ENCODE measurements around the gene SLMAP.
"Not testable (repeated sequence)": the region's sequence is repeated elsewhere in the genome, so short reads cannot be mapped to it uniquely, and the experiment has no call there.

SLMAP gene

GRCh38 chr3:57805674-57806073 lies 49.6 kb downstream of the SLMAP start:
- Histone ChIP-seq H4K12ac (ENCODE audit: low read depth, low read length) (no peak overlapping the region), H3K18ac (ENCODE audit: low read length) (no peak overlapping the region), H4K8ac (ENCODE audit: low read depth, low read length) (no peak overlapping the region), H4K91ac (ENCODE audit: low read depth, low read length) (no peak overlapping the region), H3K9me3 (ENCODE audit: insufficient read depth, low read depth, low read length) (no peaks in the 10 kb centered on the region), H3K9ac (ENCODE audit: low read length) (no peak overlapping the region), H3K36me3 (ENCODE audit: control insufficient read depth in 1 of 2, insufficient read depth in 2 of 2, low read length in 2 of 2) (no peaks in the 10 kb centered on the region), H3K27ac (ENCODE audit: low read depth, low read length) (no peak overlapping the region), H3K79me1 (ENCODE audit: low read length) (no peaks in the 10 kb centered on the region), H3K4me1 (ENCODE audit: control insufficient read depth in 1 of 2, insufficient read depth in 2 of 2, low read length in 2 of 2) (no peaks in the 10 kb centered on the region), H2AK5ac (ENCODE audit: low read length) (no peak overlapping the region), H3K23ac (ENCODE audit: low read length) (no peak overlapping the region), H3K4me2 (ENCODE audit: low read length) (no peak overlapping the region), H2AFZ (ENCODE audit: insufficient read depth, low read length, poor library complexity) (no peak overlapping the region), H3K4me3 (ENCODE audit: low read depth, low read length) (no peak overlapping the region), H3K79me2 (ENCODE audit: control insufficient read depth, insufficient read depth, low read length, poor library complexity) (no peaks in the 10 kb centered on the region), H3K4ac (ENCODE audit: low read depth, low read length) (no peak overlapping the region), H3K27me3 (ENCODE audit: insufficient read depth, low read length) (no peaks in the 10 kb centered on the region), H2BK5ac (ENCODE audit: low read depth, low read length, poor library complexity) (no peak overlapping the region), H2BK12ac (ENCODE audit: low read length) (no peak overlapping the region), H3K14ac (ENCODE audit: low read length) (no peak overlapping the region), H2BK120ac (ENCODE audit: insufficient read depth, low read length, poor library complexity) (no peak overlapping the region)
- peak; percentile 4 to 49 for DNase-seq
- WGBS (ENCODE audit: extremely low coverage, insufficient coverage, insufficient read length) = no CpG with 5 or more reads among the region's 1 CpG

- H2BK5ac ChIP-seq (ENCODE audit: low read depth, low read length, poor library complexity) = not testable (repeated sequence)
- no CpG with 5 or more reads among the region's 5 CpGs for WGBS (ENCODE audit: extremely low coverage, insufficient coverage, insufficient read length)
Measured at GRCh38 chr3:57806195-57806594, 50.1 kb downstream of the SLMAP start.

GRCh38 chr3:57808961-57809608 lies 53.0 kb downstream of the SLMAP start:
- Histone ChIP-seq H4K8ac (ENCODE audit: low read depth, low read length) (no peak overlapping the region), H3K9ac (ENCODE audit: low read length) (no peak overlapping the region), H3K79me2 (ENCODE audit: control insufficient read depth, insufficient read depth, low read length, poor library complexity) (no peaks in the 10 kb centered on the region), H3K36me3 (ENCODE audit: control insufficient read depth in 1 of 2, insufficient read depth in 2 of 2, low read length in 2 of 2) (no peaks in the 10 kb centered on the region), H4K12ac (ENCODE audit: low read depth, low read length) (no peak overlapping the region), H3K23ac (ENCODE audit: low read length) (no peak overlapping the region), H4K91ac (ENCODE audit: low read depth, low read length) (no peak overlapping the region), H2AK5ac (ENCODE audit: low read length) (no peak overlapping the region), H3K27me3 (ENCODE audit: insufficient read depth, low read length) (no peaks in the 10 kb centered on the region), H2BK5ac (ENCODE audit: low read depth, low read length, poor library complexity) (no peak overlapping the region), H2AFZ (ENCODE audit: insufficient read depth, low read length, poor library complexity) (no peak overlapping the region), H3K9me3 (ENCODE audit: insufficient read depth, low read depth, low read length) (no peaks in the 10 kb centered on the region), H3K79me1 (ENCODE audit: low read length) (no peaks in the 10 kb centered on the region), H3K14ac (ENCODE audit: low read length) (no peak overlapping the region), H3K4me3 (ENCODE audit: low read depth, low read length) (no peak overlapping the region), H3K4me1 (ENCODE audit: control insufficient read depth in 1 of 2, insufficient read depth in 2 of 2, low read length in 2 of 2) (no peaks in the 10 kb centered on the region), H2BK12ac (ENCODE audit: low read length) (no peak overlapping the region), H3K4me2 (ENCODE audit: low read length) (no peak overlapping the region), H3K27ac (ENCODE audit: low read depth, low read length) (no peak overlapping the region), H3K18ac (ENCODE audit: low read length) (peak overlapping the region; percentile 41), H2BK120ac (ENCODE audit: insufficient read depth, low read length, poor library complexity) (no peak overlapping the region), H3K4ac (ENCODE audit: low read depth, low read length) (no peak overlapping the region)
- WGBS (ENCODE audit: extremely low coverage, insufficient coverage, insufficient read length) = no CpG with 5 or more reads among the region's 8 CpGs
- DNase-seq = no peak

More at GRCh38 chr3:57806195-57806594, 50.1 kb downstream of the SLMAP start:
- H3K9me3 ChIP-seq (ENCODE audit: insufficient read depth, low read depth, low read length); H4K8ac ChIP-seq (ENCODE audit: low read depth, low read length); H3K27ac ChIP-seq (ENCODE audit: low read depth, low read length); H3K9ac ChIP-seq (ENCODE audit: low read length); H3K4me3 ChIP-seq (ENCODE audit: low read depth, low read length); H3K18ac ChIP-seq (ENCODE audit: low read length); H3K36me3 ChIP-seq (ENCODE audit: control insufficient read depth in 1 of 2, insufficient read depth in 2 of 2, low read length in 2 of 2); H2AFZ ChIP-seq (ENCODE audit: insufficient read depth, low read length, poor library complexity); H3K23ac ChIP-seq (ENCODE audit: low read length); H4K91ac ChIP-seq (ENCODE audit: low read depth, low read length); DNase-seq; H3K79me1 ChIP-seq (ENCODE audit: low read length); H3K4me1 ChIP-seq (ENCODE audit: control insufficient read depth in 1 of 2, insufficient read depth in 2 of 2, low read length in 2 of 2); H2BK120ac ChIP-seq (ENCODE audit: insufficient read depth, low read length, poor library complexity); H3K14ac ChIP-seq (ENCODE audit: low read length); H3K27me3 ChIP-seq (ENCODE audit: insufficient read depth, low read length); H4K12ac ChIP-seq (ENCODE audit: low read depth, low read length); H3K79me2 ChIP-seq (ENCODE audit: control insufficient read depth, insufficient read depth, low read length, poor library complexity); H2AK5ac ChIP-seq (ENCODE audit: low read length); H2BK12ac ChIP-seq (ENCODE audit: low read length); H3K4me2 ChIP-seq (ENCODE audit: low read length): not testable (repeated sequence)
- peak overlapping the region; percentile 28 for H3K4ac ChIP-seq (ENCODE audit: low read depth, low read length)

GRCh38 chr3:57809609-57809968 lies 53.5 kb downstream of the SLMAP start:
- Histone ChIP-seq H3K36me3 (ENCODE audit: control insufficient read depth in 1 of 2, insufficient read depth in 2 of 2, low read length in 2 of 2) (no peaks in the 10 kb centered on the region), H4K91ac (ENCODE audit: low read depth, low read length) (no peak overlapping the region), H3K9ac (ENCODE audit: low read length) (no peak overlapping the region), H2AFZ (ENCODE audit: insufficient read depth, low read length, poor library complexity) (no peak overlapping the region), H3K4me3 (ENCODE audit: low read depth, low read length) (no peak overlapping the region), H3K4me2 (ENCODE audit: low read length) (no peak overlapping the region), H3K4ac (ENCODE audit: low read depth, low read length) (no peak overlapping the region), H3K79me1 (ENCODE audit: low read length) (no peaks in the 10 kb centered on the region), H2BK12ac (ENCODE audit: low read length) (no peak overlapping the region), H4K12ac (ENCODE audit: low read depth, low read length) (no peak overlapping the region), H3K4me1 (ENCODE audit: control insufficient read depth in 1 of 2, insufficient read depth in 2 of 2, low read length in 2 of 2) (no peaks in the 10 kb centered on the region), H3K79me2 (ENCODE audit: control insufficient read depth, insufficient read depth, low read length, poor library complexity) (no peaks in the 10 kb centered on the region), H3K18ac (ENCODE audit: low read length) (no peak overlapping the region), H2BK120ac (ENCODE audit: insufficient read depth, low read length, poor library complexity) (no peak overlapping the region), H3K23ac (ENCODE audit: low read length) (no peak overlapping the region), H3K9me3 (ENCODE audit: insufficient read depth, low read depth, low read length) (no peaks in the 10 kb centered on the region), H3K27me3 (ENCODE audit: insufficient read depth, low read length) (no peaks in the 10 kb centered on the region), H4K8ac (ENCODE audit: low read depth, low read length) (no peak overlapping the region), H2AK5ac (ENCODE audit: low read length) (no peak overlapping the region), H3K14ac (ENCODE audit: low read length) (no peak overlapping the region), H2BK5ac (ENCODE audit: low read depth, low read length, poor library complexity) (no peak overlapping the region), H3K27ac (ENCODE audit: low read depth, low read length) (no peak overlapping the region)
- WGBS (ENCODE audit: extremely low coverage, insufficient coverage, insufficient read length) = no CpG with 5 or more reads among the region's 5 CpGs
- no peak for DNase-seq
